GM20000 (cell line): ENCODE results near the gene RPL38.

ENCODE experiments used
- DNase-seq: peaks from one replicate; pipeline ENCODE4 v3.0.0; 2012; ENCODE audit warnings: low spot score
- CTCF ChIP-seq: IDR thresholded peaks from 2 replicates; pipeline ENCODE4 v1.5.1; 2012; ENCODE audit warnings: mild to moderate bottlenecking, control low read depth; ENCODE audit errors: extremely low read depth, missing control alignments

The RPL38 gene

GRCh38 chr17:74240618-74241205 lies 37.2 kb downstream of the RPL38 start:
- TF ChIP-seq CTCF, result no peak
- DNase-seq, result no peak

- DNase-seq, result no peak
- no peak for TF ChIP-seq CTCF
Measured at GRCh38 chr17:74241431-74241830, 38.0 kb downstream of the RPL38 start.

- no peak for DNase-seq
- TF ChIP-seq CTCF, result no peak
Measured at GRCh38 chr17:74241847-74242246, 38.4 kb downstream of the RPL38 start.

GRCh38 chr17:74243013-74243755 lies 39.7 kb downstream of the RPL38 start:
- no peak for DNase-seq
- no peak for TF ChIP-seq CTCF

GRCh38 chr17:74244128-74244527 lies 40.6 kb downstream of the RPL38 start:
- TF ChIP-seq CTCF, result no peak
- DNase-seq, result no peak

- TF ChIP-seq CTCF, result no peak
- no peak for DNase-seq
Measured at GRCh38 chr17:74244548-74244947, 41.1 kb downstream of the RPL38 start.

- DNase-seq, result no peak
Measured at GRCh38 chr17:74245145-74245831, 41.8 kb downstream of the RPL38 start.

More at GRCh38 chr17:74245145-74245831, 41.8 kb downstream of the RPL38 start:
- no peak for TF ChIP-seq CTCF
